K562 (cell line): ENCODE measurements around the gene ACTN4. TPM values are rescaled to one million over a fixed set of nuclear protein-coding genes. Genes with fewer than 3 reads are reported as not detected.
A peak's percentile ranks its signal among the peaks of the same experiment; 100 is the strongest.

Source experiments
- ASH1L ChIP-seq: fragments of 450-650 bp; IDR thresholded peaks from 2 replicates; pipeline ENCODE4 v1.6.1; 2018; ENCODE audit warnings: borderline replicate concordance, mild to moderate bottlenecking, low read depth; ENCODE audit not compliant: partially characterized antibody
- CBX5 ChIP-seq: IDR thresholded peaks from 2 replicates; pipeline ENCODE4 v1.6.1; 2014; ENCODE audit warnings: low read depth, borderline replicate concordance
- CHCHD3 ChIP-seq: fragments of 250-450 bp; sonication (Bioruptor Pico); IDR thresholded peaks from 2 replicates; pipeline ENCODE4 v2.1.2; 2022; ENCODE audit warnings: mild to moderate bottlenecking
- COPS2 ChIP-seq: fragments of 450-650 bp; conservative IDR thresholded peaks from 2 replicates; pipeline ENCODE4 v1.6.1; 2016; ENCODE audit warnings: mild to moderate bottlenecking, moderate library complexity
- FOXK2 ChIP-seq, 2 experiments: fragments of 450-650 bp; IDR thresholded peaks in 1 of 2; conservative IDR thresholded peaks in 1 of 2; 2 replicates each; pipeline ENCODE4 v1.6.1; 2016; ENCODE audit warnings: low read depth in 2 of 2, mild to moderate bottlenecking in 1 of 2
- HNRNPH1 ChIP-seq: fragments of 200-400 bp; formaldehyde crosslinking; optimal IDR thresholded peaks from 2 replicates; pipeline ENCODE3; 2017; ENCODE audit warnings: low read depth, mild to moderate bottlenecking, low read length, moderate library complexity
- IFI16 ChIP-seq: fragments of 250-450 bp; sonication (Bioruptor Pico); IDR thresholded peaks from 2 replicates; pipeline ENCODE4 v2.1.2; 2022; ENCODE audit warnings: mild to moderate bottlenecking, inconsistent platforms
- ILK ChIP-seq: fragments of 450-650 bp; IDR thresholded peaks from 2 replicates; pipeline ENCODE4 v1.6.1; 2016; ENCODE audit warnings: missing genetic modification characterization, low read depth, mild to moderate bottlenecking, missing compliant biosample characterization, moderate library complexity, borderline replicate concordance
- JUND ChIP-seq, 2 experiments: IDR thresholded peaks; 2 replicates in 1 of 2; 3 replicates in 1 of 2; pipeline ENCODE4 v1.6.1; 2011; ENCODE audit warnings: borderline replicate concordance in 2 of 2, low read depth in 2 of 2, low read length in 2 of 2, improper control_type of control experiment in 1 of 2, missing biosample characterization in 1 of 2, missing genetic modification characterization in 1 of 2, missing genetic modification reagents in 1 of 2
- KDM1A ChIP-seq, 2 experiments: fragments of 450-650 bp; IDR thresholded peaks; 2 replicates each; pipeline ENCODE4 v1.6.1; 2016; ENCODE audit warnings: mild to moderate bottlenecking in 2 of 2
- KDM4B ChIP-seq, 2 experiments: fragments of 450-650 bp in 1 of 2; sonication (generic) in 1 of 2; IDR thresholded peaks; 2 replicates each; pipeline ENCODE4 v1.6.1; 2016 to 2017; ENCODE audit warnings: borderline replicate concordance in 2 of 2, antibody characterized with exemption in 1 of 2, low read depth in 1 of 2, mild to moderate bottlenecking in 1 of 2
- MCM7 ChIP-seq, 2 experiments: fragments of 450-650 bp; IDR thresholded peaks; 2 replicates each; pipeline ENCODE4 v1.6.1; 2016 to 2018
- NCOA1 ChIP-seq: fragments of 450-650 bp; IDR thresholded peaks from 2 replicates; pipeline ENCODE4 v1.6.1; 2016; ENCODE audit warnings: low read depth
- PCBP2 ChIP-seq: fragments of 200-400 bp; formaldehyde crosslinking; IDR thresholded peaks from 2 replicates; pipeline ENCODE4 v1.6.1; 2018; ENCODE audit warnings: low read length, low read depth, mild to moderate bottlenecking, moderate library complexity; ENCODE audit not compliant: poor library complexity, severe bottlenecking
- POLR2AphosphoS2 ChIP-seq: IDR thresholded peaks from 2 replicates; pipeline ENCODE4 v1.6.1; 2012; ENCODE audit warnings: low read length, improper control_type of control experiment
- PTBP1 ChIP-seq: fragments of 200-400 bp; formaldehyde crosslinking; IDR thresholded peaks from 2 replicates; pipeline ENCODE4 v1.6.1; 2017; ENCODE audit warnings: low read depth, low read length
- SMARCE1 ChIP-seq: fragments of 450-650 bp; IDR thresholded peaks from 2 replicates; pipeline ENCODE4 v1.7.1; 2016; ENCODE audit warnings: mild to moderate bottlenecking
- SNRNP70 ChIP-seq: fragments of 200-400 bp; formaldehyde crosslinking; optimal IDR thresholded peaks from 2 replicates; pipeline ENCODE3; 2017; ENCODE audit warnings: low read depth, low read length
- YBX1 ChIP-seq: fragments of 450-650 bp; IDR thresholded peaks from 2 replicates; pipeline ENCODE4 v1.7.1; 2016; ENCODE audit warnings: mild to moderate bottlenecking
- ZNF57 ChIP-seq: fragments of 450-650 bp; formaldehyde crosslinking; IDR thresholded peaks from 2 replicates; pipeline ENCODE4 v1.4.0; 2020; ENCODE audit warnings: mild to moderate bottlenecking, moderate library complexity
- ZNF699 ChIP-seq: fragments of 250-450 bp; sonication (Bioruptor Pico); IDR thresholded peaks from 2 replicates; pipeline ENCODE4 v1.8.0; 2021; ENCODE audit warnings: mild to moderate bottlenecking, moderate library complexity; ENCODE audit not compliant: insufficient replicate concordance
- polyA plus RNA-seq, 8 experiments: library from polyadenylated mRNA; depleted of rRNA in 4 of 8; stranded (reverse) in 5 of 8; unstranded in 3 of 8; fragments of >200 nt; fragmentation: Nextera tagmentation in 2 of 8; fragmentation: Illumina TruSeq in 1 of 8; extraction: Ambion mirVana in 2 of 8; extraction: Trizol in 1 of 8; gene quantifications; 2 replicates each; pipeline versions ENCODE4 v1.2.1 to v1.2.3, GENCODE V29; 2011 to 2014; ENCODE audit warnings: inconsistent platforms in 1 of 8, missing spikeins in 1 of 8
- total RNA-seq, 7 experiments: library from RNA; depleted of rRNA in 6 of 7; stranded (reverse); fragments of >200 nt in 6 of 7; fragmentation: Illumina TruSeq in 2 of 7; extraction: Trizol in 2 of 7; gene quantifications; 2 replicates each; pipeline versions ENCODE4 v1.2.1 to v1.2.3, GENCODE V29; 2011 to 2021; ENCODE audit warnings: low replicate concordance in 1 of 7
- TF ChIP-seq, protein P1 (sequence below): fragments of 250-450 bp; sonication (Bioruptor Pico); IDR thresholded peaks from 2 replicates; pipeline ENCODE4 v1.8.0; 2021; ENCODE audit warnings: mild to moderate bottlenecking, moderate library complexity
- TF ChIP-seq, protein P2 (sequence below): sonication (generic); formaldehyde crosslinking; IDR thresholded peaks from 2 replicates; pipeline ENCODE4 v1.4.0; 2020; ENCODE audit warnings: mild to moderate bottlenecking, missing genetic modification reagents
- TF ChIP-seq, protein P3 (sequence below): fragments of 450-650 bp; IDR thresholded peaks from 2 replicates; pipeline ENCODE4 v1.6.1; 2016
- TF ChIP-seq, protein P4 (sequence below): fragments of 450-650 bp; formaldehyde crosslinking; IDR thresholded peaks from 2 replicates; pipeline ENCODE4 v1.4.0; 2020; ENCODE audit warnings: mild to moderate bottlenecking, moderate library complexity

ACTN4 gene
- total and polyA plus RNA-seq, 9 of the 15 experiments (the other 6 are each of a cell fraction or from before 2014, with no cell fraction given): 3.1 to 385 (median 125) TPM

DNA sequence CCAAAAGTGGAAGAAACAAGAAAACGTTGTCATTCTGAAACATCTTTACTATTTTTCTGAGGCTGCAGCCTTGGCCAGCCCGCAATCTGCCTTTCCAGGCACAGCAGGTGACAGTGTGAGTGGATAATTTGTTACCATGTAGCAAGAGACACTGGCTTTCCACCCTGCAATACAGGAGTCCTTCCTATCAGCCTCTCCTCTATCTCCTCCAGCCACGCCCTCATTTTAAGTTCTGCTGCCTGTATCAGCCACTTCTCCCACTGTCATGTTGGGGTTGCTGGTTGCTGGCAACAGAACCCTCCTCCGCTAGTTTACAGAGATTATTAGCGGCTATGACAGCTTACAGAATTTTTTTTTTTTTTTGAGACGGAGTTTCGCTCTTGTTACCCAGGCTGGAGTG, 133.6 kb downstream of the ACTN4 start (continued):
- TF ChIP-seq FOXK2 (conservative IDR thresholded peaks at IDR 0.05 in 1 of 2, IDR thresholded peaks at IDR 0.05 in 1 of 2; ENCODE audit: low read depth in 2 of 2): 0 out of 4 replicates have a peak, but pooled peaks of 1 of the 2 experiments have one; percentile 29
- TF ChIP-seq PTBP1: no peak
- no peak; the same call in 1 of the 2 replicates for TF ChIP-seq NCOA1
- TF ChIP-seq ZNF57 (CRISPR knock-in tag): no peak
- TF ChIP-seq ASH1L: no peak
- no peak for TF ChIP-seq YBX1
- TF ChIP-seq JUND (IDR thresholded peaks at IDR 0.05; ENCODE audit: borderline replicate concordance, low read depth, low read length): peak; percentile 35; the same call in 1 of the 2 replicates
- no peak for TF ChIP-seq JUND (tag; IDR thresholded peaks at IDR 0.05; ENCODE audit: borderline replicate concordance, low read depth, low read length)
- TF ChIP-seq MCM7 (IDR thresholded peaks at IDR 0.05): no peak
- TF ChIP-seq POLR2AphosphoS2: no peak
- TF ChIP-seq ZNF699 (CRISPR knock-in tag): no peak
- TF ChIP-seq CHCHD3 (CRISPR knock-in tag): no peak
- no peak for TF ChIP-seq IFI16 (CRISPR knock-in tag)
- TF ChIP-seq COPS2: no peak
- TF ChIP-seq, protein P1, sequence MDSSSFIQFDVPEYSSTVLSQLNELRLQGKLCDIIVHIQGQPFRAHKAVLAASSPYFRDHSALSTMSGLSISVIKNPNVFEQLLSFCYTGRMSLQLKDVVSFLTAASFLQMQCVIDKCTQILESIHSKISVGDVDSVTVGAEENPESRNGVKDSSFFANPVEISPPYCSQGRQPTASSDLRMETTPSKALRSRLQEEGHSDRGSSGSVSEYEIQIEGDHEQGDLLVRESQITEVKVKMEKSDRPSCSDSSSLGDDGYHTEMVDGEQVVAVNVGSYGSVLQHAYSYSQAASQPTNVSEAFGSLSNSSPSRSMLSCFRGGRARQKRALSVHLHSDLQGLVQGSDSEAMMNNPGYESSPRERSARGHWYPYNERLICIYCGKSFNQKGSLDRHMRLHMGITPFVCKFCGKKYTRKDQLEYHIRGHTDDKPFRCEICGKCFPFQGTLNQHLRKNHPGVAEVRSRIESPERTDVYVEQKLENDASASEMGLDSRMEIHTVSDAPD: no peak
- peak; percentile 38; the same call in 1 of the 2 replicates for TF ChIP-seq SMARCE1
- TF ChIP-seq KDM1A (IDR thresholded peaks at IDR 0.05): peak in 1 of 2 experiments; percentile 38; a peak in 1 of 4 replicates
- no peak for TF ChIP-seq PCBP2
- TF ChIP-seq ILK: no peak
- no peak for TF ChIP-seq HNRNPH1
- no peak for TF ChIP-seq SNRNP70
- no peak for TF ChIP-seq CBX5
- TF ChIP-seq, protein P2, sequence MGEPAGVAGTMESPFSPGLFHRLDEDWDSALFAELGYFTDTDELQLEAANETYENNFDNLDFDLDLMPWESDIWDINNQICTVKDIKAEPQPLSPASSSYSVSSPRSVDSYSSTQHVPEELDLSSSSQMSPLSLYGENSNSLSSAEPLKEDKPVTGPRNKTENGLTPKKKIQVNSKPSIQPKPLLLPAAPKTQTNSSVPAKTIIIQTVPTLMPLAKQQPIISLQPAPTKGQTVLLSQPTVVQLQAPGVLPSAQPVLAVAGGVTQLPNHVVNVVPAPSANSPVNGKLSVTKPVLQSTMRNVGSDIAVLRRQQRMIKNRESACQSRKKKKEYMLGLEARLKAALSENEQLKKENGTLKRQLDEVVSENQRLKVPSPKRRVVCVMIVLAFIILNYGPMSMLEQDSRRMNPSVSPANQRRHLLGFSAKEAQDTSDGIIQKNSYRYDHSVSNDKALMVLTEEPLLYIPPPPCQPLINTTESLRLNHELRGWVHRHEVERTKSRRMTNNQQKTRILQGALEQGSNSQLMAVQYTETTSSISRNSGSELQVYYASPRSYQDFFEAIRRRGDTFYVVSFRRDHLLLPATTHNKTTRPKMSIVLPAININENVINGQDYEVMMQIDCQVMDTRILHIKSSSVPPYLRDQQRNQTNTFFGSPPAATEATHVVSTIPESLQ: no peak
- TF ChIP-seq KDM4B (IDR thresholded peaks at IDR 0.05; ENCODE audit: borderline replicate concordance in 2 of 2, low read depth in 1 of 2): no peak
- TF ChIP-seq, protein P3, sequence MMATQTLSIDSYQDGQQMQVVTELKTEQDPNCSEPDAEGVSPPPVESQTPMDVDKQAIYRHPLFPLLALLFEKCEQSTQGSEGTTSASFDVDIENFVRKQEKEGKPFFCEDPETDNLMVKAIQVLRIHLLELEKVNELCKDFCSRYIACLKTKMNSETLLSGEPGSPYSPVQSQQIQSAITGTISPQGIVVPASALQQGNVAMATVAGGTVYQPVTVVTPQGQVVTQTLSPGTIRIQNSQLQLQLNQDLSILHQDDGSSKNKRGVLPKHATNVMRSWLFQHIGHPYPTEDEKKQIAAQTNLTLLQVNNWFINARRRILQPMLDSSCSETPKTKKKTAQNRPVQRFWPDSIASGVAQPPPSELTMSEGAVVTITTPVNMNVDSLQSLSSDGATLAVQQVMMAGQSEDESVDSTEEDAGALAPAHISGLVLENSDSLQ: peak; percentile 81
- TF ChIP-seq, protein P4, sequence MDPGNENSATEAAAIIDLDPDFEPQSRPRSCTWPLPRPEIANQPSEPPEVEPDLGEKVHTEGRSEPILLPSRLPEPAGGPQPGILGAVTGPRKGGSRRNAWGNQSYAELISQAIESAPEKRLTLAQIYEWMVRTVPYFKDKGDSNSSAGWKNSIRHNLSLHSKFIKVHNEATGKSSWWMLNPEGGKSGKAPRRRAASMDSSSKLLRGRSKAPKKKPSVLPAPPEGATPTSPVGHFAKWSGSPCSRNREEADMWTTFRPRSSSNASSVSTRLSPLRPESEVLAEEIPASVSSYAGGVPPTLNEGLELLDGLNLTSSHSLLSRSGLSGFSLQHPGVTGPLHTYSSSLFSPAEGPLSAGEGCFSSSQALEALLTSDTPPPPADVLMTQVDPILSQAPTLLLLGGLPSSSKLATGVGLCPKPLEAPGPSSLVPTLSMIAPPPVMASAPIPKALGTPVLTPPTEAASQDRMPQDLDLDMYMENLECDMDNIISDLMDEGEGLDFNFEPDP (CRISPR knock-in tag): no peak
